Neutrophil (primary cell): ENCODE data around the gene OPHN1.
A peak's percentile ranks its signal among the peaks of the same experiment; 100 is the strongest.
"Not testable (repeated sequence)": the region's sequence is repeated elsewhere in the genome, so short reads cannot be mapped to it uniquely, and the experiment has no call there.

ENCODE experiments used
- H3K27ac ChIP-seq: fragments of 200-600 bp; sonication (generic); 2 replicates; pipeline ENCODE4 v1.5.1; 2016; ENCODE audit warnings: mild to moderate bottlenecking, moderate library complexity
- H3K27me3 ChIP-seq: fragments of 200-600 bp; sonication (generic); 2 replicates; pipeline ENCODE4 v1.6.0; 2016; ENCODE audit warnings: mild to moderate bottlenecking
- H3K36me3 ChIP-seq: fragments of 200-600 bp; sonication (generic); 2 replicates; pipeline ENCODE4 v1.5.1; 2017
- H3K4me1 ChIP-seq, 2 experiments: fragments of 200-600 bp in 1 of 2; sonication (generic) in 1 of 2; 1 replicate in 1 of 2; 2 replicates in 1 of 2; pipeline versions ENCODE4 v1.5.1 to v1.6.1; 2013 to 2016; ENCODE audit warnings: low read depth in 1 of 2, low read length in 1 of 2, mild to moderate bottlenecking in 1 of 2, moderate library complexity in 1 of 2; ENCODE audit not compliant: control insufficient read depth in 1 of 2, insufficient read depth in 1 of 2
- H3K4me3 ChIP-seq, 2 experiments: fragments of 200-600 bp in 1 of 2; sonication (generic) in 1 of 2; 1 replicate in 1 of 2; 2 replicates in 1 of 2; pipeline ENCODE4 v1.5.1; 2013 to 2016; ENCODE audit warnings: low read depth in 1 of 2, low read length in 1 of 2, mild to moderate bottlenecking in 1 of 2, moderate library complexity in 1 of 2
- H3K9me3 ChIP-seq: fragments of 200-600 bp; sonication (generic); 2 replicates; pipeline ENCODE4 v1.5.1; 2016
- CTCF ChIP-seq: fragments of 200-600 bp; sonication (generic); IDR thresholded peaks from 2 replicates; pipeline ENCODE4 v1.5.1; 2016; ENCODE audit warnings: antibody characterized with exemption

The OPHN1 gene

DNA sequence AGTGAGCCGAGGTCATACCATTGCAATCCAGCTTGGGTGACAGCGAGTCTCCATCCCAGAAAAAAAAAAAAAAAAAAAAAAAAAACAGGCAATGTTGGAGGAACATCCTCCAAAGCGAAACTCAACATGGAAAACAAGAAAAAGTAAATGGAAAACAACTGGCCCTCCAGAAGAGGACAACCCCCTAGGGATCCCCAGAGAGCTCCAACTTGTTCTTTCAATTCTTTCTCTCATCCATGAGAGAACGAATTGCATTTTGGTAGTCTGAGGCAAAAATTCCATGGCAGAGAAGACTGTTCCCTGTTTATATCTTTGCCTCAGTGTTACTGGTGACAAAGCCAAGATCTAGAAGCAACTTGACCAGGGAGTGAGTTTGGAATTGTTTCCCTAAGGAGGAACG, 49.8 kb downstream of the OPHN1 start:
- TF ChIP-seq CTCF = no peak
- H3K36me3 ChIP-seq = no peaks in the 10 kb centered on the region
- no peaks in the 10 kb centered on the region for H3K27me3 ChIP-seq
- H3K4me1 ChIP-seq = no peaks in the 10 kb centered on the region
- no peaks in the 10 kb centered on the region for H3K9me3 ChIP-seq
- no peak overlapping the region for H3K4me3 ChIP-seq
- H3K27ac ChIP-seq = no peak overlapping the region

- not testable (repeated sequence) for H3K27me3 ChIP-seq, H3K4me1 ChIP-seq, H3K27ac ChIP-seq, H3K4me3 ChIP-seq, H3K36me3 ChIP-seq, H3K9me3 ChIP-seq
These were observed 55.7 kb downstream of the OPHN1 start for GRCh38 chrX:68377579-68377978.

- H3K4me3 ChIP-seq = no peak overlapping the region
- no peaks in the 10 kb centered on the region for H3K36me3 ChIP-seq
- H3K9me3 ChIP-seq = no peaks in the 10 kb centered on the region
- TF ChIP-seq CTCF = no peak
- H3K4me1 ChIP-seq = peaks cover 0 to 6% of the 10 kb centered on the region in 2 experiments
- H3K27me3 ChIP-seq = no peaks in the 10 kb centered on the region
- H3K27ac ChIP-seq = no peak overlapping the region
These were observed 56.9 kb downstream of the OPHN1 start for GRCh38 chrX:68376373-68376772.

DNA sequence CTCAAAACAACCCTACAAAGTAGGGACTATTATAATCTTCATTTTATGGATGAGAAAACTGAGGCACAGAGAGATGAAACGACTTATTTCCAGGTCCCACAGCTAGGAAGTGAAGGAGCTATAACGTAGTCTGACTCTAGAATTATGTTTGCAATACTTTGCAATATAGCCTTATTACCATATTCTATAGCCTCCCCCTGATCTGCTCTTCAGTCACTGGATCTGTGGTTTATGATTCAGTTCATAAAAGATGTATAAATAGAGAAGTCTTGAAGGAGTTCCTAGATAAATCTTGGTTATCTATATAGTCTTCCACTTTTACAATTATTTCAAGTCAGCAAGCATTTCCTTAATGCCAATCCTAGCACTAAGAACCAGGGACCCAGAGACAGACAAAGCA, 57.5 kb downstream of the OPHN1 start:
- no peaks in the 10 kb centered on the region for H3K27me3 ChIP-seq
- H3K27ac ChIP-seq = no peak overlapping the region
- H3K4me3 ChIP-seq = no peak overlapping the region
- H3K9me3 ChIP-seq = no peaks in the 10 kb centered on the region
- TF ChIP-seq CTCF = no peak
- peaks cover 0 to 6% of the 10 kb centered on the region in 2 experiments for H3K4me1 ChIP-seq
- H3K36me3 ChIP-seq = no peaks in the 10 kb centered on the region

- Histone ChIP-seq H3K27me3 (no peaks in the 10 kb centered on the region), H3K27ac (peak overlapping the region; percentile 33), H3K36me3 (no peaks in the 10 kb centered on the region), H3K4me1 (peaks cover 0 to 6% of the 10 kb centered on the region in 2 experiments), H3K9me3 (no peaks in the 10 kb centered on the region), H3K4me3 (no peak overlapping the region)
- TF ChIP-seq CTCF = no peak
These were observed 60.6 kb downstream of the OPHN1 start for GRCh38 chrX:68372665-68373064.

DNA sequence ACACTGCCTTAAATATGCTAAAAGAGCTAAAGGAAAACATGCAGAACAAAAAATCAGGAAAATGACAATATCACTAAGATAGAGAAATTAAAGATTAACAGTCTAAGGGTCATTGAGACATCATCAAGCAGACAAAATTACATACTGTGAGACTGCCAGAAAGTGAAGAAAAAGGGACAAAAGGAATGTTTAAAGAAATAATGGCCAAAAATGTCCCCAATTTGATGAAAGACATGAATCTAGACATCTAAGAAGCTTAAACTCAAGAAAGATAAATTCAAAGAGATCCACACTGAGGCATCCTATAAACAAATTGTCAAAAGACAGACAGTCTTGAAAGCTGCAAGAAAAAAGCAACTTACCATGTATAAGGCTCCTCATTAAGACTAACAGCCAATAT, 63.7 kb downstream of the OPHN1 start:
- peaks cover 0 to 6% of the 10 kb centered on the region in 2 experiments for H3K4me1 ChIP-seq
- no peak overlapping the region for H3K27ac ChIP-seq
- no peak for TF ChIP-seq CTCF

More for the DNA sequence above, 63.7 kb downstream of the OPHN1 start:
- Histone ChIP-seq H3K36me3 (no peaks in the 10 kb centered on the region), H3K27me3 (no peaks in the 10 kb centered on the region), H3K4me3 (no peak overlapping the region), H3K9me3 (no peaks in the 10 kb centered on the region)
